Common myeloid progenitor, CD34-positive (primary cell): Measurements from ENCODE around the gene ZNF785.

ENCODE experiments used
- CTCF ChIA-PET: fragments of 350-600 bp; sonication (Branson Sonifier 250); formaldehyde crosslinking; loops from one replicate; lab custom pipeline; 2021; ENCODE audit warnings: antibody characterized with exemption; lab: Charles Lee
- POLR2A ChIA-PET: fragments of 350-600 bp; sonication (Branson Sonifier 250); formaldehyde crosslinking; loops from one replicate; lab custom pipeline; 2021; ENCODE audit warnings: antibody characterized with exemption; lab: Charles Lee
- DNase-seq, 3 donors: peaks; one replicate each; pipeline versions ENCODE4 v3.0.0 to v3.0.0-alpha.2; 2013
- H3K27ac ChIP-seq, 2 experiments: 1 replicate in 1 of 2; 2 replicates in 1 of 2; pipeline ENCODE4 v1.7.0; 2013; ENCODE audit warnings: inconsistent platforms in 2 of 2, low read length in 2 of 2, mild to moderate bottlenecking in 2 of 2, low read depth in 1 of 2, moderate library complexity in 1 of 2; ENCODE audit not compliant: severe bottlenecking in 2 of 2, insufficient read depth in 1 of 2, poor library complexity in 1 of 2
- H3K27me3 ChIP-seq, 5 experiments: replicated peaks in 2 of 5; 1 replicate in 3 of 5; 2 replicates in 2 of 5; pipeline versions ENCODE4 v1.6.1 to v1.7.0; 2013; ENCODE audit warnings: low read length in 4 of 5, mild to moderate bottlenecking in 2 of 5, moderate library complexity in 2 of 5, inconsistent platforms in 1 of 5; ENCODE audit not compliant: insufficient read depth in 5 of 5, control insufficient read depth in 4 of 5
- H3K36me3 ChIP-seq, 4 experiments: 1 replicate in 2 of 4; 2 replicates in 2 of 4; pipeline versions ENCODE4 v1.6.1 to v1.7.0; 2013; ENCODE audit warnings: low read length in 3 of 4, control low read depth in 1 of 4, mild to moderate bottlenecking in 1 of 4; ENCODE audit not compliant: control insufficient read depth in 4 of 4, insufficient read depth in 4 of 4
- H3K4me1 ChIP-seq, 4 experiments: 1 replicate in 3 of 4; 2 replicates in 1 of 4; pipeline versions ENCODE4 v1.6.1 to v1.7.1; 2013; ENCODE audit warnings: low read length in 3 of 4, mild to moderate bottlenecking in 3 of 4, control low read depth in 1 of 4, inconsistent platforms in 1 of 4, moderate library complexity in 1 of 4; ENCODE audit not compliant: control insufficient read depth in 4 of 4, insufficient read depth in 4 of 4; ENCODE audit errors: control extremely low read depth in 1 of 4
- H3K4me3 ChIP-seq, 7 experiments: 1 replicate in 4 of 7; 2 replicates in 3 of 7; pipeline versions ENCODE4 v1.5.1 to v1.7.0; 2013; ENCODE audit warnings: mild to moderate bottlenecking in 7 of 7, low read length in 6 of 7, moderate library complexity in 6 of 7, inconsistent platforms in 2 of 7, low read depth in 2 of 7, control low read depth in 1 of 7; ENCODE audit not compliant: insufficient read depth in 4 of 7, control insufficient read depth in 1 of 7; ENCODE audit errors: extremely low read depth in 1 of 7
- H3K9me3 ChIP-seq, 5 experiments: 1 replicate in 4 of 5; 2 replicates in 1 of 5; pipeline versions ENCODE4 v1.6.1 to v1.7.1; 2013; ENCODE audit warnings: low read length in 4 of 5, mild to moderate bottlenecking in 2 of 5, inconsistent platforms in 1 of 5, low read depth in 1 of 5, moderate library complexity in 1 of 5; ENCODE audit not compliant: control insufficient read depth in 4 of 5, insufficient read depth in 2 of 5; ENCODE audit errors: control extremely low read depth in 1 of 5
- WGBS: methylation state at CpG from one replicate; pipeline ENCODE4 v1.1.5; 2013; ENCODE audit not compliant: insufficient coverage; 5-methylcytosine and 5-hydroxymethylcytosine counted together

Gene ZNF785

DNA sequence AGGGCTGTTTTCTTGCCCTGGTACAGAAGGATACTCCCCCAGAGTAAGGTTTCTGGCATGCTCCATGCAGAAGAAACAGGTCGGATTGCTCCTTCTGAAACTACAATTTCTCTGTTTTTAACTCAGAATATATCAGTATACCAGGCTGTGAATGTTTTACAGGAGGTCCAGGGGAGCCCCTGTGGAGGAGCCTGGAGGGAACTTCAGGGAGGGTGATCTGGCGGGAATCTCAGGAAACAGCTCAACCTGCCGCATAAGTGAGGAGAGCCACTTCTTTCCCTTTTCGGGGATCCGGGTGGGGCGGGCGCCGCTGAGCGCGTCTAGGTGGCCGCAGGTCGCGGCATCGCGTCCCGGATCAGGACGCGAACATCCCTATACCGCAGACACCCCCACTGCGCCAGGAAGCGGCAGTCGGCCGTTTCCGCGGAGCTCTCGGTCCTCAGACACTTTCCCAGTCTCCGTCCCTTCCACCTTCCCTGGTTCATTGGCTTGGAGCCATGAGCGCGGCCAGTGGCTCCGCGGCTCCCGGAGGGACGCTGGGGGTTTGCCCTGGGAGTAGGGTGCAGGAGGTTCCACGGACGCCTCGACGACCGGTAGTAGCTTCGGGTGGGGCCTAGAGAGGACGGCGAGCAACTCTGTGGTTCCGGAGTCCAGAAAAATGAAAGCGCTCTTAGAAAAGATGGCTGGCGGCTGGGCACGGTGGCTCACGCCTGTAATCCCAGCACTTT lies 24.2 kb downstream of the ZNF785 start:
- ChIA-PET CTCF (interaction anchor here (0.6 to 1.1 kb wide), 6 partner anchors 10 to 76 kb away, joined by 3 to 4 read pairs (median 3); partner anchors contain the start of gene ZNF688), POLR2A (interaction anchor here (0.6 to 1.7 kb wide), 3 partner anchors 13 to 120 kb away, joined by 4 to 7 read pairs (median 6); partner anchors contain the start of gene ZNF747)
- H3K4me1 ChIP-seq: peaks cover 0 to 24% (median 20%) of the 10 kb centered on the region in 4 experiments
- H3K4me3 ChIP-seq: peak overlapping the region in 6 of 7 experiments; percentile 56 to 89 (median 76)
- H3K36me3 ChIP-seq: peaks cover 0 to 2% (median 0%) of the 10 kb centered on the region in 4 experiments
- H3K9me3 ChIP-seq: no peaks in the 10 kb centered on the region
- H3K27me3 ChIP-seq: no peaks in the 10 kb centered on the region
- peak in 2 of 3 donors; percentile 41 to 42 for DNase-seq
- WGBS: 14% methylated on average over 45 of the region's 46 CpGs
- peak overlapping the region; percentile 58 to 71 for H3K27ac ChIP-seq

DNA sequence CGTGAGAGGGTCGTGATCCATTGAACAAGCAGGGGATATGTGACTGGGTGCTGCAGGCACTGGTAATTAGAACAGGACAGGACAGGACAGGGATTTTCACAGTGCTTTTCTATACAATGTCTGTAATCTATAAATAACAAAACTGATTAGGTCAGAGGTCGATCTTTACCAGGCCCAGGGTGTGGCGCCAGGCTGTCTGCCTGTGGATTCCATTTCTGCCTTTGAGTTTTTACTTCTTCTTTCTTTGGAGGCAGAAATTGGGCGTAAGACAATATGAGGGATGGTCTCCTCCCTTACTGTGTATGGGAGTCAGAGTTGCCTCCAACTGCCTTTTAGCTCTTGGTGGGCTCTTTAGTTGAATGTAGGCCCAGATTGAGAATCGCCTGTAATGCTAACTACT lies 25.8 kb downstream of the ZNF785 start:
- no peaks in the 10 kb centered on the region for H3K9me3 ChIP-seq
- ChIA-PET CTCF (interaction anchor here (0.6 to 3.3 kb wide), 2 partner anchors 16 to 24 kb away, joined by 3 to 29 read pairs; partner anchors contain the start of gene ZNF747), POLR2A (no interaction called here)
- H3K4me3 ChIP-seq: no peak overlapping the region
- no peak overlapping the region for H3K27ac ChIP-seq
- peaks cover 0 to 14% (median 13%) of the 10 kb centered on the region in 4 experiments for H3K36me3 ChIP-seq
- no peaks in the 10 kb centered on the region for H3K27me3 ChIP-seq
- 100% methylated on average over 4 of the region's 6 CpGs for WGBS
- no peak for DNase-seq
- H3K4me1 ChIP-seq: peaks cover 0 to 24% (median 20%) of the 10 kb centered on the region in 4 experiments

DNA sequence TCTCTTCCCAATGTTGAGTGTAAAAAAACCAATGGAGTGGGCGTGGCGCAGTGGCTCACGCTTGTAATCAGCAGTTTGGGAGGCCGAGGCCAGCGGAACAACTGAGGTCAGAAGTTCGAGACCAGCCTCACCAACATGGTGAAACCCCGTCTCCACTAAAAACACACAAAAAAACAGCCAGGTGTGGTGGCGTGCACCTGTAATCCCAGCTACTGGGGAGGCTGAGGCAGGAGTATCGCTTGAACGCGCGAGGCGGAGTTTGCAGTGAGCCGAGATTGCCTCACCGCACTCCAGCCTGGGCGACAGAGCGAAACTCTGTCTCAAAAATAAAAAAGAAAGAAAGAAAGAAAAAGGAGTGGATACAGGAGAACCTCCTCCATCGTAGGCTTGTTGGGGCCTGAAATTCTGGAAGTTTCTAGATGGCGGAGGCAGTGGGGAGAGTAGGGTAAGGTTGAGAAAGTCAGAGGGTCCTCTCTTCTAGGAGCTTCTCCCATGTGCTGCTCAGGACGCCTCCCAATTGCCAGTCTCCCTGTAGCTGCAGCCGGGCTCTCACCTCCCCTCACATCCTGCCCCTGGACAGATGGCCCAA lies 26.6 kb downstream of the ZNF785 start:
- POLR2A ChIA-PET: interaction anchor here (1.2 to 2.7 kb wide), 3 partner anchors 13 to 27 kb away, joined by 3 to 17 read pairs (median 12); partner anchors contain the start of genes ZNF688 and ZNF747
- CTCF ChIA-PET: interaction anchor here (0.6 to 3.3 kb wide), 5 partner anchors 8 to 109 kb away, joined by 3 to 29 read pairs (median 6); partner anchors contain the start of genes ZNF747 and ZNF785
- no peak for DNase-seq
- WGBS: 97% methylated on average over 15 of the region's 21 CpGs
- Histone ChIP-seq H3K27ac (peak overlapping the region in 1 of 2 experiments; percentile 97), H3K4me1 (peaks cover 0 to 25% (median 20%) of the 10 kb centered on the region in 4 experiments), H3K27me3 (no peaks in the 10 kb centered on the region), H3K36me3 (peaks cover 0 to 22% (median 17%) of the 10 kb centered on the region in 4 experiments), H3K4me3 (peak overlapping the region in 5 of 7 experiments; percentile 8 to 88 (median 75)), H3K9me3 (no peaks in the 10 kb centered on the region)

DNA sequence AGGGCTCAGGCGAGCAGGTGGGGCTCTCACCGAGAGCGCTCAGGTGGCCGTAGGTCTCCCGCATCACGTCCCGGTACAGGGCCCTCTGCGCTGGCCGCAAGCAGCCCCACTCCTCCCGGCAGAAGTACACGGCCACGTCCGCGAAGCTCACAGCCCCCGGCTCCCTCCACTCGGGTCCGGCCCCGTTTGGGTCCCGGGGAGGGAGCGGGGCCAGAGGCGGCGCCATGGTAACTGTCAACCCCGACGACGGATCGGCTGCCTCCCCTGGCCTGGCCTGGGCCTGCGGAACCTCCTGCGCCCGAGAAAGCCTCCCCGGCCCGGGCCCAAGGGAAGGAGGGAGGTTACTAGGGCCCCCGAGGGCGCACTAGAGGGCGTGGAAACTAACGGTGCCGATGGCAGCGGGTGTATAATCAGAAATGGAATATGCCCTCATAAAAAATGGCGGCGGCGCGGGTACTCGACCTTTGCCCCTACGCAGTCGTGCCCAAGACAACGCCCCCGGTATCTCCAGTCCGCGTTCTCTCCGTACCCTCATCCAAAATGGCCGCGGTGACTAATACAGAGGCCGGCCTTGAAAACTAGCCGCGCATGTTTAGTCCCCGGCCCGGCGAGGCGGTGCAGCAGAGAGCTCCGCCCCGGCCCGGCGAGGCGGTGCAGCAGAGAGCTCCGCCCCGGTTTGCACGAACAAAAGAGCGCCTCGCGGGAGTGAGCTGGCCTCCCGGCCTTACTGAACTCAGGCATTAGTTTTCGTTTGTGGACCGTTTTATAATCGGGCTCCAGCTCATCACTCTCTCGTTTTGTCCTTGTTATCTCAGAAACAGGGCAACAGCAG lies 27.3 kb downstream of the ZNF785 start, which contains the start of gene ZNF764:
TSS of gene ZNF764 (minus strand) at position 418 of the 832 bp plus-strand sequence. CDS start at position 226, 192 bp downstream.
- Histone ChIP-seq H3K4me1 (peaks cover 0 to 32% (median 26%) of the 10 kb centered on the region in 4 experiments), H3K9me3 (no peaks in the 10 kb centered on the region), H3K27me3 (no peaks in the 10 kb centered on the region), H3K4me3 (peak within 1 kb of the TSS; percentile 70 to 88 (median 81)), H3K36me3 (peaks cover 0 to 28% (median 18%) of the 10 kb centered on the region in 4 experiments), H3K27ac (peak within 1 kb of the TSS; percentile 84 to 97)
- DNase-seq: peak; percentile 97 to 98 (median 98)
- POLR2A ChIA-PET: interaction anchor here (0.6 to 2.7 kb wide), 5 partner anchors 14 to 112 kb away, joined by 3 to 17 read pairs (median 6); partner anchors contain the start of genes SEPHS2, ZNF688 and ZNF747
- WGBS: 0% methylated on average over 72 of the region's 74 CpGs
- CTCF ChIA-PET: interaction anchor here (0.6 to 3.3 kb wide), 11 partner anchors 9 to 109 kb away, joined by 3 to 29 read pairs (median 3); partner anchors contain the start of genes ZNF688, ZNF747 and ZNF785

DNA sequence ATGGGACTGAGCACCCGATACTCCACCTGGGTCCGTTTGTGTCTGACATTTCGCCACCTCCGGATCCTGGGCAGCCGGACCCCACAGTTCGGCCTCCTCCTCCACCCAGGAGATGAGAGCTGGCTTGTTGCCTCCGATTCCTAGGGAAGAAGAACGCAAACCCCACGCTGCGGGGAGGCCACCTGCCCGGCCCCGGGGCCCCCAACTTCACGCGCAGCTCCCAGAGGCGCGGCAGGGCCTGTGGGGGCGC lies 27.9 kb downstream of the ZNF785 start:
- Histone ChIP-seq H3K9me3 (no peaks in the 10 kb centered on the region), H3K27me3 (no peaks in the 10 kb centered on the region), H3K27ac (peak overlapping the region; percentile 84 to 97), H3K4me3 (peak overlapping the region; percentile 70 to 88 (median 81)), H3K4me1 (peaks cover 0 to 37% (median 30%) of the 10 kb centered on the region in 4 experiments), H3K36me3 (peaks cover 0 to 33% (median 19%) of the 10 kb centered on the region in 4 experiments)
- 0% methylated on average over 16 of the region's 17 CpGs for WGBS
- ChIA-PET CTCF (interaction anchor here (0.6 to 3.3 kb wide), 10 partner anchors 9 to 108 kb away, joined by 3 to 29 read pairs (median 4); partner anchors contain the start of genes ZNF688, ZNF747 and ZNF785), POLR2A (interaction anchor here (0.6 to 2.7 kb wide), 3 partner anchors 13 to 22 kb away, joined by 6 to 17 read pairs (median 12); partner anchors contain the start of genes ZNF688 and ZNF747)
- DNase-seq: no peak

DNA sequence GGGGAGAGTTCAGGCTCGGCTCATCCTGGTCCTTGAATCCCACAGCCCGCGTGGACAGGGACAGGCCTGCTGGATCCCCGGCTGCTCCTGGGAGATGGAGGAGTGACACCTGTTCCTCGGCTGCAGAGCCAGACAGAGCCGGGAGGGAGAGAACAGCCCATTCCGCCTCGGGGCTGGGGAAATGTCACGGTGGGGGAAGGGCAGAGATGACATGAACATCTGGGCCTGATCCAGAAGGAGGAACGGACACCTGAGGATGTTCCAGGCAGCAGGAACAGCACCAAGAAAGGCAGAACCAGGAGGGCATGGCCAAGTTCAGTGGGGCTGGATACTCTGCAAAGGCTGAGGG lies 29.4 kb downstream of the ZNF785 start:
- Histone ChIP-seq H3K27ac (no peak overlapping the region), H3K36me3 (peaks cover 0 to 34% (median 19%) of the 10 kb centered on the region in 4 experiments), H3K4me3 (no peak overlapping the region), H3K9me3 (no peaks in the 10 kb centered on the region), H3K4me1 (peaks cover 0 to 32% (median 27%) of the 10 kb centered on the region in 4 experiments), H3K27me3 (no peaks in the 10 kb centered on the region)
- DNase-seq: no peak
- ChIA-PET POLR2A (no interaction called here), CTCF (interaction anchor here (2.8 kb wide), 1 partner anchor 10 kb away, joined by 9 read pairs; no protein-coding TSS in a partner anchor)
- 92% methylated on average over 7 of the region's 10 CpGs for WGBS
